Panc1 (cell line): ENCODE results near the gene THRB. TPM values are rescaled to one million over a fixed set of nuclear protein-coding genes. Genes with fewer than 3 reads are reported as not detected.

Experiments used
- ATAC-seq: fragments of 200-7000 bp; cut with Tn5 transposase; 2 replicates; pipeline ENCODE4 v1.9.1; 2020; ENCODE audit warnings: mild to moderate bottlenecking, moderate library complexity
- BruUV-seq: library from RNA; stranded (reverse); fragments of 400-500 nt; replicated peaks from 2 replicates; lab custom pipeline; 2021; lab: Mats Ljungman, UMichigan
- CTCF ChIA-PET: fragments of 300-600 bp; sonication (Branson Sonifier 250); formaldehyde crosslinking; loops from one replicate; lab custom pipeline; 2022; ENCODE audit warnings: antibody characterized with exemption; lab: Charles Lee
- POLR2A ChIA-PET: fragments of 300-600 bp; sonication (Branson Sonifier 250); formaldehyde crosslinking; loops from one replicate; lab custom pipeline; 2022; ENCODE audit warnings: antibody characterized with exemption; lab: Charles Lee
- DNase-seq: peaks from one replicate; pipeline ENCODE4 v3.0.0-alpha.2; 2010; ENCODE audit warnings: low read depth, low spot score
- H3K27ac ChIP-seq: 2 replicates; pipeline ENCODE4 v1.5.1; 2011; ENCODE audit warnings: mild to moderate bottlenecking, low read length, inconsistent platforms
- H3K27me3 ChIP-seq: fragments of 200-500 bp; sonication (Bioruptor generic); 2 replicates; pipeline ENCODE4 v1.6.0; 2014; ENCODE audit warnings: low read length, inconsistent platforms; ENCODE audit not compliant: control insufficient read depth, insufficient read depth
- H3K36me3 ChIP-seq: fragments of 200-500 bp; sonication (Bioruptor generic); 2 replicates; pipeline ENCODE4 v1.5.1; 2014; ENCODE audit warnings: inconsistent platforms, mild to moderate bottlenecking, low read length, moderate library complexity; ENCODE audit not compliant: control insufficient read depth, insufficient read depth
- H3K4me1 ChIP-seq: 2 replicates; pipeline ENCODE4 v1.5.1; 2011; ENCODE audit warnings: inconsistent platforms, mild to moderate bottlenecking, low read length, moderate library complexity; ENCODE audit not compliant: control insufficient read depth, insufficient read depth
- H3K4me3 ChIP-seq, 2 experiments: 2 replicates each; pipeline ENCODE4 v1.5.1; 2011 to 2012; ENCODE audit warnings: low read depth in 2 of 2, low read length in 2 of 2, mild to moderate bottlenecking in 2 of 2, inconsistent platforms in 1 of 2, moderate library complexity in 1 of 2
- H3K9me3 ChIP-seq: fragments of 200-500 bp; sonication (Bioruptor generic); 2 replicates; pipeline ENCODE4 v1.5.1; 2014; ENCODE audit warnings: low read depth, mild to moderate bottlenecking, inconsistent platforms, low read length, moderate library complexity; ENCODE audit not compliant: control insufficient read depth, insufficient read depth
- CTCF ChIP-seq: fragments of 450-650 bp; IDR thresholded peaks from 2 replicates; pipeline ENCODE4 v1.5.1; 2017; ENCODE audit warnings: mild to moderate bottlenecking
- POLR2AphosphoS5 ChIP-seq: IDR thresholded peaks from 2 replicates; pipeline ENCODE4 v1.6.1; 2012; ENCODE audit warnings: mild to moderate bottlenecking, low read depth, low read length, moderate library complexity
- REST ChIP-seq, 2 experiments: IDR thresholded peaks; 2 replicates each; pipeline ENCODE4 v1.6.1; 2011 to 2012; ENCODE audit warnings: low read depth in 2 of 2, control low read depth in 1 of 2, low read length in 1 of 2, mild to moderate bottlenecking in 1 of 2, moderate library complexity in 1 of 2; ENCODE audit not compliant: insufficient read depth in 1 of 2
- SIN3A ChIP-seq: IDR thresholded peaks from 2 replicates; pipeline ENCODE4 v1.6.1; 2012; ENCODE audit warnings: low read depth, mild to moderate bottlenecking, low read length, moderate library complexity, borderline replicate concordance; ENCODE audit not compliant: insufficient read depth
- TCF7L2 ChIP-seq: IDR thresholded peaks from 2 replicates; pipeline ENCODE4 v1.6.1; 2011; ENCODE audit warnings: mild to moderate bottlenecking, low read depth, low read length, inconsistent platforms
- in situ Hi-C: cut with HindIII; loops from 2 replicates; pipeline ENCODE4 v1.10.0; 2016; ENCODE audit warnings: low sequenced_read_pairs, low pct_unique_long_range_greater_than_20kb
- intact Hi-C: fragments of 100-400 bp; cut with micrococcal nuclease; formaldehyde crosslinking; loops from one replicate; pipeline ENCODE4 v1.10.0; 2022; ENCODE audit not compliant: unreplicated experiment
- total RNA-seq: library from RNA; stranded (reverse); gene quantifications from one replicate; pipeline ENCODE4 v1.2.1, GENCODE V29; 2021; ENCODE audit not compliant: unreplicated experiment

The THRB gene
- total RNA-seq, 1 experiment from 2014 or later, result 3.9 TPM

- Histone ChIP-seq H3K36me3 (no peaks in the 10 kb centered on the region), H3K27ac (no peak overlapping the region), H3K9me3 (no peaks in the 10 kb centered on the region), H3K27me3 (no peaks in the 10 kb centered on the region), H3K4me1 (no peaks in the 10 kb centered on the region), H3K4me3 (no peak overlapping the region)
- ChIA-PET POLR2A (no interaction called here), CTCF (no interaction called here)
- in situ Hi-C loops, result no loop called here
- ATAC-seq (no peak), DNase-seq (no peak)
- TF ChIP-seq POLR2AphosphoS5 (no peak), CTCF (no peak), REST (IDR thresholded peaks at IDR 0.05; ENCODE audit: insufficient read depth in 1 of 2, low read depth in 2 of 2, low read length in 1 of 2) (no peak), TCF7L2 (no peak), SIN3A (no peak)
- intact Hi-C loops, result no loop called here
- BruUV-seq, result no TSS peak
These were observed 241.3 kb downstream of the THRB start for GRCh38 chr3:24253336-24253735.

GRCh38 chr3:24249523-24249922, 245.1 kb downstream of the THRB start:
- TF ChIP-seq CTCF (no peak), TCF7L2 (no peak), POLR2AphosphoS5 (no peak), REST (IDR thresholded peaks at IDR 0.05; ENCODE audit: insufficient read depth in 1 of 2, low read depth in 2 of 2, low read length in 1 of 2) (no peak), SIN3A (no peak)
- in situ Hi-C loops, result no loop called here
- no peak for DNase-seq

More at GRCh38 chr3:24249523-24249922, 245.1 kb downstream of the THRB start:
- Histone ChIP-seq H3K27ac (no peak overlapping the region), H3K36me3 (no peaks in the 10 kb centered on the region), H3K4me1 (no peaks in the 10 kb centered on the region), H3K27me3 (no peaks in the 10 kb centered on the region), H3K4me3 (no peak overlapping the region), H3K9me3 (no peaks in the 10 kb centered on the region)
- no peak for ATAC-seq
- POLR2A ChIA-PET, result no interaction called here
- intact Hi-C loops, result no loop called here
- BruUV-seq, result no TSS peak
- CTCF ChIA-PET, result no interaction called here
